H1 (cell line): ENCODE results near the gene PITRM1. TPM values are rescaled to one million over a fixed set of nuclear protein-coding genes. Genes with fewer than 3 reads are reported as not detected.

Experiments used
- CTCF ChIA-PET: fragments of 300-600 bp; sonication (Branson Sonifier 250); formaldehyde crosslinking; loops from one replicate; lab custom pipeline; 2021; ENCODE audit not compliant: partially characterized antibody; lab: Charles Lee
- POLR2A ChIA-PET: fragments of 300-600 bp; sonication (Branson Sonifier 250); formaldehyde crosslinking; loops from one replicate; lab custom pipeline; 2021; ENCODE audit warnings: inconsistent platforms; ENCODE audit not compliant: partially characterized antibody; lab: Charles Lee
- DNase-seq, 2 experiments: peaks; one replicate each; pipeline versions ENCODE4 v3.0.0 to v3.0.0-alpha.2; 2010 to 2022; ENCODE audit warnings: low spot score in 2 of 2, low read depth in 1 of 2, mixed read lengths in 1 of 2
- FAIRE-seq: peaks from 2 replicates; lab custom pipeline; 2011; peaks lifted over from hg19 to GRCh38; lab: Jason Lieb, UNC
- H2AFZ ChIP-seq: 2 replicates; pipeline ENCODE4 v1.8.1; 2012; ENCODE audit warnings: low read length, inconsistent platforms
- H2AK5ac ChIP-seq: 2 replicates; pipeline ENCODE4 v1.6.1; 2013; ENCODE audit warnings: low read depth, low read length
- H2BK120ac ChIP-seq: replicated peaks from 2 replicates; pipeline ENCODE3; 2013; ENCODE audit warnings: low read depth, low read length, inconsistent platforms
- H2BK12ac ChIP-seq: 2 replicates; pipeline ENCODE4 v1.6.1; 2013; ENCODE audit warnings: low read depth, low read length
- H2BK15ac ChIP-seq: 2 replicates; pipeline ENCODE4 v1.6.1; 2013; ENCODE audit warnings: low read length
- H2BK20ac ChIP-seq: 2 replicates; pipeline ENCODE4 v1.6.1; 2013; ENCODE audit warnings: low read length
- H2BK5ac ChIP-seq: 2 replicates; pipeline ENCODE4 v1.6.1; 2013; ENCODE audit warnings: low read depth, low read length
- H3K14ac ChIP-seq: 2 replicates; pipeline ENCODE4 v1.6.1; 2013; ENCODE audit warnings: inconsistent platforms; ENCODE audit not compliant: insufficient read length
- H3K18ac ChIP-seq: 2 replicates; pipeline ENCODE4 v1.6.1; 2013; ENCODE audit warnings: low read length; ENCODE audit errors: extremely low read depth
- H3K23ac ChIP-seq: 2 replicates; pipeline ENCODE4 v1.6.1; 2013; ENCODE audit warnings: inconsistent platforms; ENCODE audit not compliant: insufficient read length
- H3K23me2 ChIP-seq: 2 replicates; pipeline ENCODE4 v1.6.1; 2013; ENCODE audit warnings: low read depth, low read length
- H3K27ac ChIP-seq: 2 replicates; pipeline ENCODE4 v1.6.1; 2011; ENCODE audit warnings: low read depth, low read length, inconsistent platforms
- H3K27me3 ChIP-seq, 4 experiments: replicated peaks in 1 of 4; 1 replicate in 1 of 4; 2 replicates in 3 of 4; pipeline versions ENCODE4 v1.6.1 to v1.8.1; 2011 to 2013; ENCODE audit warnings: low read length in 3 of 4, mild to moderate bottlenecking in 3 of 4, inconsistent platforms in 2 of 4, mixed read lengths in 2 of 4, moderate library complexity in 1 of 4; ENCODE audit not compliant: control insufficient read depth in 3 of 4, insufficient read depth in 3 of 4; ENCODE audit errors: extremely low read depth in 1 of 4
- H3K36me3 ChIP-seq, 4 experiments: 2 replicates each; pipeline versions ENCODE4 v1.6.1 to v1.8.1; 2011 to 2013; ENCODE audit warnings: mild to moderate bottlenecking in 4 of 4, low read length in 3 of 4, moderate library complexity in 2 of 4, control low read depth in 1 of 4, inconsistent platforms in 1 of 4; ENCODE audit not compliant: insufficient read depth in 4 of 4, control insufficient read depth in 2 of 4
- H3K4ac ChIP-seq: replicated peaks from 2 replicates; pipeline ENCODE3; 2013; ENCODE audit warnings: low read length, low read depth, mixed read lengths, inconsistent platforms; ENCODE audit not compliant: insufficient read length
- H3K4me1 ChIP-seq, 4 experiments: replicated peaks in 1 of 4; 1 replicate in 1 of 4; 2 replicates in 3 of 4; pipeline versions ENCODE4 v1.6.1 to v1.8.1; 2011 to 2013; ENCODE audit warnings: low read length in 3 of 4, inconsistent platforms in 2 of 4, mixed read lengths in 1 of 4; ENCODE audit not compliant: insufficient read depth in 4 of 4, control insufficient read depth in 3 of 4
- H3K4me2 ChIP-seq, 2 experiments: 2 replicates each; pipeline versions ENCODE4 v1.6.1 to v1.8.1; 2011 to 2013; ENCODE audit warnings: low read depth in 2 of 2, low read length in 2 of 2, control low read depth in 1 of 2, inconsistent platforms in 1 of 2, mild to moderate bottlenecking in 1 of 2; ENCODE audit not compliant: insufficient read depth in 1 of 2
- H3K4me3 ChIP-seq, 4 experiments: fragments of 200-600, 300-600 bp in 1 of 4; sonication (generic), shearing (Covaris generic), sonication (Bioruptor Twin) in 1 of 4; 2 replicates each; pipeline versions ENCODE4 v1.5.1 to v1.8.1; 2011 to 2016; ENCODE audit warnings: low read length in 4 of 4, low read depth in 3 of 4, control low read depth in 2 of 4, inconsistent platforms in 2 of 4, mild to moderate bottlenecking in 2 of 4, mixed read lengths in 1 of 4, moderate library complexity in 1 of 4; ENCODE audit not compliant: insufficient read depth in 2 of 4; ENCODE audit errors: extremely low read depth in 1 of 4
- H3K56ac ChIP-seq: replicated peaks from 2 replicates; pipeline ENCODE3; 2013; ENCODE audit warnings: low read depth, mild to moderate bottlenecking, mixed read lengths, low read length, inconsistent platforms; ENCODE audit not compliant: insufficient read length
- H3K79me1 ChIP-seq: 2 replicates; pipeline ENCODE4 v1.6.1; 2013; ENCODE audit warnings: low read depth, low read length, control low read depth
- H3K79me2 ChIP-seq, 2 experiments: 2 replicates each; pipeline versions ENCODE4 v1.6.1 to v1.8.1; 2012 to 2013; ENCODE audit warnings: low read length in 2 of 2, mild to moderate bottlenecking in 2 of 2, inconsistent platforms in 1 of 2; ENCODE audit not compliant: insufficient read depth in 2 of 2, control insufficient read depth in 1 of 2
- H3K9ac ChIP-seq, 4 experiments: replicated peaks in 1 of 4; 1 replicate in 1 of 4; 2 replicates in 3 of 4; pipeline versions ENCODE4 v1.6.1 to v1.8.1; 2011 to 2013; ENCODE audit warnings: low read depth in 3 of 4, low read length in 3 of 4, control low read depth in 2 of 4, mild to moderate bottlenecking in 2 of 4, moderate library complexity in 2 of 4, inconsistent platforms in 1 of 4; ENCODE audit errors: extremely low read depth in 1 of 4
- H3K9me3 ChIP-seq, 2 experiments: 2 replicates each; pipeline versions ENCODE4 v1.6.1 to v1.8.1; 2012 to 2013; ENCODE audit warnings: mild to moderate bottlenecking in 2 of 2, moderate library complexity in 2 of 2, control low read depth in 1 of 2, inconsistent platforms in 1 of 2, low read depth in 1 of 2, low read length in 1 of 2, mixed read lengths in 1 of 2; ENCODE audit not compliant: insufficient read depth in 2 of 2
- H4K20me1 ChIP-seq, 2 experiments: replicated peaks in 1 of 2; 2 replicates each; pipeline versions ENCODE3 to v1.8.1; 2011 to 2013; ENCODE audit warnings: inconsistent platforms in 2 of 2, low read length in 2 of 2, mild to moderate bottlenecking in 1 of 2; ENCODE audit not compliant: insufficient read depth in 2 of 2, control insufficient read depth in 1 of 2
- H4K5ac ChIP-seq: 2 replicates; pipeline ENCODE4 v1.6.1; 2013; ENCODE audit warnings: low read length, low read depth, mixed read lengths, inconsistent platforms; ENCODE audit not compliant: insufficient read length
- H4K8ac ChIP-seq: 2 replicates; pipeline ENCODE4 v1.8.0; 2013; ENCODE audit warnings: mild to moderate bottlenecking, moderate library complexity, low read length, inconsistent platforms; ENCODE audit not compliant: insufficient read depth; ENCODE audit errors: extremely low read depth
- H4K91ac ChIP-seq: replicated peaks from 2 replicates; pipeline ENCODE3; 2013; ENCODE audit warnings: low read length, mixed read lengths, inconsistent platforms; ENCODE audit not compliant: insufficient read length
- CREB1 ChIP-seq: IDR thresholded peaks from 2 replicates; pipeline ENCODE4 v1.6.1; 2012; ENCODE audit warnings: inconsistent platforms
- E2F6 ChIP-seq: IDR thresholded peaks from 2 replicates; pipeline ENCODE4 v1.6.1; 2012; ENCODE audit warnings: inconsistent platforms
- JUN ChIP-seq: IDR thresholded peaks from 2 replicates; pipeline ENCODE4 v1.6.1; 2011; ENCODE audit warnings: low read depth, mild to moderate bottlenecking, improper control_type of control experiment, low read length
- KDM1A ChIP-seq: fragments of 200-600, 300-600 bp; sonication (generic); IDR thresholded peaks from 2 replicates; pipeline ENCODE4 v1.7.1; 2016; ENCODE audit warnings: mild to moderate bottlenecking, low read length, borderline replicate concordance
- KDM4A ChIP-seq: IDR thresholded peaks from one replicate; pipeline ENCODE4 v1.7.1; 2012; ENCODE audit warnings: low read depth, mild to moderate bottlenecking, moderate library complexity, low read length, inconsistent platforms; ENCODE audit not compliant: severe bottlenecking
- POLR2A ChIP-seq, 2 experiments: IDR thresholded peaks; 1 replicate in 1 of 2; 2 replicates in 1 of 2; pipeline ENCODE4 v1.6.1; 2011; ENCODE audit warnings: low read depth in 2 of 2, low read length in 2 of 2, mild to moderate bottlenecking in 2 of 2; ENCODE audit errors: control extremely low read depth in 1 of 2
- POLR2AphosphoS5 ChIP-seq: IDR thresholded peaks from 2 replicates; pipeline ENCODE4 v1.6.1; 2011; ENCODE audit warnings: low read depth, low read length
- RNF2 ChIP-seq: fragments of 200-900, 300-1000 bp; sonication (generic); IDR thresholded peaks from 2 replicates; pipeline ENCODE4 v1.7.1; 2016; ENCODE audit warnings: borderline replicate concordance, low read depth, mild to moderate bottlenecking, antibody characterized with exemption, low read length; ENCODE audit not compliant: poor library complexity, severe bottlenecking; ENCODE audit errors: missing control alignments
- SIX5 ChIP-seq: IDR thresholded peaks from 2 replicates; pipeline ENCODE4 v1.6.1; 2011; ENCODE audit warnings: mild to moderate bottlenecking, low read depth, low read length
- SP2 ChIP-seq: IDR thresholded peaks from 2 replicates; pipeline ENCODE4 v1.6.1; 2012; ENCODE audit warnings: mild to moderate bottlenecking, low read length, inconsistent platforms
- SP4 ChIP-seq: IDR thresholded peaks from 2 replicates; pipeline ENCODE4 v1.6.1; 2012; ENCODE audit warnings: low read length, inconsistent platforms
- WGBS, 2 experiments: shearing (Covaris generic) in 1 of 2; methylation state at CpG; one replicate each; pipeline versions ENCODE4 v1.1.6 to v1.1.7; 2013 to 2015; ENCODE audit warnings: low lambda C conversion rate in 2 of 2, mixed read lengths in 2 of 2, inconsistent platforms in 1 of 2, low coverage in 1 of 2, missing lambda C conversion rate in 1 of 2; ENCODE audit not compliant: insufficient replicate concordance in 2 of 2, insufficient coverage in 1 of 2, insufficient read length in 1 of 2; ENCODE audit errors: extremely low coverage in 1 of 2, missing lambda C conversion rate in 1 of 2; 5-methylcytosine and 5-hydroxymethylcytosine counted together
- polyA plus RNA-seq, 7 experiments: library from polyadenylated mRNA; depleted of rRNA in 3 of 7; stranded (reverse) in 5 of 7; unstranded in 2 of 7; fragments of >200 nt in 5 of 7; fragments of 200-250 nt in 2 of 7; gene quantifications; 1 replicate in 5 of 7; 2 replicates in 1 of 7; 4 replicates in 1 of 7; pipeline versions ENCODE4 v1.2.1 to v1.2.3, GENCODE V29; 2011 to 2013; ENCODE audit warnings: missing spikeins in 2 of 7, mixed read lengths in 2 of 7
- total RNA-seq: library from RNA; stranded (reverse); fragmentation: NEBNext Ultra II Directional; extraction: Animal tissue kit (Norgen Biotek cat#: 25700); gene quantifications from 2 replicates; pipeline ENCODE4 v1.2.1, GENCODE V29; 2021

The PITRM1 gene
- total and polyA plus RNA-seq, 2 of the 8 experiments (the other 6 are each of a cell fraction or from before 2014, with no cell fraction given), result 18.6 to 31.5 TPM

DNA sequence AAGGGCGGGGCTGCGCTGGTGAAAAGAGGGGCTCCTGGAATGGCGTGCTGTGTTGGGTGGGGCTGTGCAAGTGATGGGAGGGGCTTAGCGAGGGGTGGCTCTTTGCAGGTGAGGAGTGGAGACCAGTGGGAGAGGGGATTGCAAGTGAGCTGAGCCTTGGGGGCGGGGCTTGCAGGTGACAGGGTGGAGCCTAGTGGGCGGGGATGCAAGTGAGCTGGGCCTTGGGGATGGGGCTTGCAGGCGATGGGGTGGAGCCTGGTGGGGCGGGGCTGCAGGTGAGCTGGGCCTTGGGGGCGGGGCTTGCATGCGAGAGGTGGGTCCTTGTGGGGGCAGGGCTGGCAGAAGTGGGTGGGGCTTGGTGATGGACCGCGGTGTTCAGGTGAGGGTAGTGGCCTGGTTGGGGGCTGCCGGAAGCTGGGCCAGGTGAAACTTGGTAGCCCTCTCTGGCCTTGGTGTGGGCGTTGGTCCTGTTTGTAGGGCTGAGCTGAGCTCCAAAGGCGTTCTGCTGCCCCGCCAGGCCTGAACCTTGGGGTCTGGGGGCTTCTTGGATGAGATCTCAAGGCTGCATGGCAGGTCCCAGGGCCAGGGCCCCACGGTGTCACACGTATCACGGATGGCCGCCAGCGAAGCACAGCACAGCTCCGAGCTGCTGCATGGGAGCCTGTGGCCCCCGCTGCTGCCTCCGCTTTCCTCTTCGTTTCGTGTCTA, 743 bp upstream of the PITRM1 start:
- Histone ChIP-seq H2AK5ac (no peak overlapping the region), H3K56ac (no peak overlapping the region), H2BK12ac (0 out of 2 replicates have a peak overlapping the region, but pooled peaks have one; percentile 39), H3K36me3 (0 out of 8 replicates have a peak, but pooled peaks cover 0 to 3% (median 2%) of the 10 kb centered on the region in 4 experiments), H4K5ac (peak overlapping the region; percentile 49), H3K18ac (peak overlapping the region; percentile 90), H3K9ac (peak overlapping the region in 1 of 4 experiments; percentile 19; a peak in 2 of 7 replicates), H2BK120ac (peak overlapping the region; percentile 33), H3K4ac (peak overlapping the region; percentile 74), H3K4me1 (peaks cover 0 to 7% (median 4%) of the 10 kb centered on the region in 4 experiments; a peak in 5 of 7 replicates), H2BK5ac (peak overlapping the region; percentile 90), H4K91ac (peak overlapping the region; percentile 80), H3K27me3 (no peaks in the 10 kb centered on the region), H3K23ac (no peak overlapping the region), H4K8ac (peak overlapping the region; percentile 91), H2AFZ (peak overlapping the region; percentile 63; the same call in 1 of the 2 replicates), H3K14ac (no peak overlapping the region), H2BK20ac (no peak overlapping the region), H3K4me3 (peak overlapping the region in 2 of 4 experiments; percentile 10 to 44; a peak in 3 of 8 replicates), H3K4me2 (peak overlapping the region; percentile 30 to 62), H4K20me1 (peaks cover 0 to 3% of the 10 kb centered on the region in 2 experiments), H3K79me2 (no peaks in the 10 kb centered on the region; a peak in 1 of 4 replicates), H3K9me3 (no peaks in the 10 kb centered on the region), H3K79me1 (no peaks in the 10 kb centered on the region), H3K23me2 (peaks cover 2% of the 10 kb centered on the region; the same call in 1 of the 2 replicates), H2BK15ac (peak overlapping the region; percentile 72; the same call in 1 of the 2 replicates), H3K27ac (peak overlapping the region; percentile 14; the same call in 1 of the 2 replicates)
- WGBS, 2 experiments, result 62% methylated on average over 17 of the region's 26 CpGs; no CpG with 5 or more reads in 1 of the 2 experiments
- ChIA-PET POLR2A (interaction anchor here (1.3 to 2.2 kb wide), 3 partner anchors 9 to 98 kb away, joined by 3 to 8 read pairs (median 4); no protein-coding TSS in a partner anchor), CTCF (no interaction called here)
- FAIRE-seq (peak; percentile 63), DNase-seq (peak; percentile 100)
- TF ChIP-seq SP4 (no peak), KDM4A (peak; percentile 26), CREB1 (no peak), SP2 (no peak), POLR2A (IDR thresholded peaks at IDR 0.05; ENCODE audit: control extremely low read depth in 1 of 2, low read depth in 2 of 2, low read length in 2 of 2) (peak in 1 of 2 experiments; percentile 75; a peak in 2 of 3 replicates), POLR2AphosphoS5 (peak; percentile 58; the same call in 1 of the 2 replicates), SIX5 (no peak), RNF2 (no peak), KDM1A (no peak), E2F6 (no peak), JUN (no peak)
